GM10266 (cell line): ENCODE measurements around the gene STXBP6.

Experiments
- DNase-seq: peaks from one replicate; pipeline ENCODE4 v3.0.0; 2012; ENCODE audit errors: extremely low spot score
- TF ChIP-seq, protein P1 (sequence below): IDR thresholded peaks from 2 replicates; pipeline ENCODE4 v1.5.1; 2012; ENCODE audit warnings: mild to moderate bottlenecking, low read depth; ENCODE audit not compliant: control insufficient read depth, insufficient read depth; ENCODE audit errors: missing control alignments

STXBP6 gene

DNA sequence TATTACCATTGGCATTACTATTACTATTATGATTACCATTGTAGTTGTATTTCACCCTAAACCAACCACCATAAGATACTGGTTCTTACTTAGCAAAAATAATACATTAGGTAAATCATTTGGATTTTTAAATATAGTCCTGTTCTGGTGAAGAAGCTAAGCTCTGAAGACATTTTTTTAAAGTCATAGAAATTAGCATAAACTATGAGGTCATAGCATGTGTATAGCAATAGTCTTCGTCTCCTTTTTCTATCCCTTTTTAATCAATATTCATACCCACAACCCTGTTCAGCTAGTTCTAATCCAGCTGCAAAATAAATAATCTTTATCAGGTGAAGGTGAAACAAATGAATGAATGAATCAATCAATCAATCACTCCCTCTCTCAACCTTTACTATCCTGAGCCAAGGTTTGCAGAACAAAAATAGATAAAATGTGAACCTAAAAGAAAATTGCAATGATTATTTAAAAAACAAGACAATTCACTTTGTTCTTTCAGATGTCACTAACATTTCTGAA is 134.5 kb downstream of the STXBP6 start:
- no peak for DNase-seq

DNA sequence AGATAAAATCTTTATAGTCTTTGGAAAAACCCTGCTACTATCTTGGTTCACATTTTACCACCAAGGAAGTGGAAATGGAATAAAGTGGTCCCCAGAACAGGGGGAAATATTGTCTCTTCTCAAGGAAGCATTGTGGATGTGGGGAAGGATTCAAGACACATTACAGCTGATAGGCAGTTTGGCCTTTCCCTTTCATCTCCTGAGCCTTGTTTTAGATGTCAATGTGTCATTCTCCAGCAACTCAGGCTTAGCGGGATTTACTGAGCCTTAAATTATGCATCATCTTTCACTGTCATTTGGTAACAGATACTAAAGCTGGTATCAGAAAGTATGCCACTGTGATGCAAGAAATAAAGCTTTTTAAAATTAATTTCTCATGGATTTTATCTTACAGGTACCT is 136.2 kb downstream of the STXBP6 start:
- DNase-seq, result no peak
- TF ChIP-seq, protein P1, sequence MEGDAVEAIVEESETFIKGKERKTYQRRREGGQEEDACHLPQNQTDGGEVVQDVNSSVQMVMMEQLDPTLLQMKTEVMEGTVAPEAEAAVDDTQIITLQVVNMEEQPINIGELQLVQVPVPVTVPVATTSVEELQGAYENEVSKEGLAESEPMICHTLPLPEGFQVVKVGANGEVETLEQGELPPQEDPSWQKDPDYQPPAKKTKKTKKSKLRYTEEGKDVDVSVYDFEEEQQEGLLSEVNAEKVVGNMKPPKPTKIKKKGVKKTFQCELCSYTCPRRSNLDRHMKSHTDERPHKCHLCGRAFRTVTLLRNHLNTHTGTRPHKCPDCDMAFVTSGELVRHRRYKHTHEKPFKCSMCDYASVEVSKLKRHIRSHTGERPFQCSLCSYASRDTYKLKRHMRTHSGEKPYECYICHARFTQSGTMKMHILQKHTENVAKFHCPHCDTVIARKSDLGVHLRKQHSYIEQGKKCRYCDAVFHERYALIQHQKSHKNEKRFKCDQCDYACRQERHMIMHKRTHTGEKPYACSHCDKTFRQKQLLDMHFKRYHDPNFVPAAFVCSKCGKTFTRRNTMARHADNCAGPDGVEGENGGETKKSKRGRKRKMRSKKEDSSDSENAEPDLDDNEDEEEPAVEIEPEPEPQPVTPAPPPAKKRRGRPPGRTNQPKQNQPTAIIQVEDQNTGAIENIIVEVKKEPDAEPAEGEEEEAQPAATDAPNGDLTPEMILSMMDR, result no peak

More for the DNA sequence above, 134.5 kb downstream of the STXBP6 start:
- TF ChIP-seq, protein P1, result no peak

- no peak for DNase-seq
- TF ChIP-seq, protein P1, result no peak
Measured at GRCh38 chr14:24913021-24913420, 136.9 kb downstream of the STXBP6 start.

- TF ChIP-seq, protein P1, result no peak
- DNase-seq, result no peak
Measured at GRCh38 chr14:24911324-24912109, 138.4 kb downstream of the STXBP6 start.

GRCh38 chr14:24910408-24910986 is 139.4 kb downstream of the STXBP6 start:
- DNase-seq, result no peak
- TF ChIP-seq, protein P1, result no peak

DNA sequence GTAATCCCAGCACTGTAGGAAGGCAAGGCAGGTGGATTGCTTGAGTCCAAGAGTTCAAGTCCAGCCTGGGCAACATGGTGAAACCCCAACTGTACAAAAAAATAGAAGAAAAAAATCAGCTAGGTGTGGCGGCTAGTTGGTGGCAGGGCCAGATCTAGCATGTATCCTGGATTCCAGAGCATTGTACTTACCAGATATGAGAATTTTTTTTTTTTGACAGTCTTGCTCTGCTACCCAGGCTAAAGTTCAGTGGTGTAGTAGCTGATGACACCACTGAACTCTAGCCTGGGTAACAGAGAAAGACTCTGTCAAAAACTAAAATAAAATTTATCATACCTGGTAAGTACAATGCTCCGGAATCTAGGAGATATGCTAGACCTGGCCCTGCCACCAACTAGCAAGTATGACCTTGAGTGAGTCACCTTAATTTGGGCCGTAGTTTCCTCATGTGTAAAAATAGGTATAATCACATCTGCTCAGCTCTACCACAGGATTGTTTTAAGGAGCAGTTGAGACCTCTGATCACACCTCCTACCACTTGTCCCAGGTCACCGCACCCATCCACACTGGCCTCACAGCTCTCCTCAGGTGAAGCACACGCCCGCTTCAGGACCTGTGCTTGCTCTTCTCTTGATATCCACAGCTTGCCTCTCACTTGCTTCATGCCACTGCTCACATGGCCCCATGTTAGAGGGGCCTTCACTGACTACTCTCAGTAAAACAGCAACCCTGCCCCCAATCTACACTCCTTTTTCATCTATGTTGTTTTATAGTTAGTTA is 140.2 kb downstream of the STXBP6 start:
- no peak for DNase-seq

More for the DNA sequence above, 140.2 kb downstream of the STXBP6 start:
- TF ChIP-seq, protein P1, result no peak
